Fibroblast of the aortic adventitia (primary cell): ENCODE data around the gene DNMT3A. TPM values are rescaled to one million over a fixed set of nuclear protein-coding genes. Genes with fewer than 3 reads are reported as not detected.

ENCODE experiments used
- DNase-seq: peaks from one replicate; pipeline ENCODE4 v3.0.0-alpha.2; 2010; ENCODE audit warnings: low read depth
- H3K4me3 ChIP-seq: 2 replicates; pipeline ENCODE4 v1.5.1; 2011; ENCODE audit warnings: low read depth, mild to moderate bottlenecking, control low read depth, low read length, moderate library complexity
- CTCF ChIP-seq: IDR thresholded peaks from 2 replicates; pipeline ENCODE4 v1.5.1; 2011; ENCODE audit warnings: mild to moderate bottlenecking, low read length, control low read depth, inconsistent platforms; ENCODE audit not compliant: insufficient read depth
- total RNA-seq: library from RNA; depleted of rRNA; stranded (reverse); fragments of >200 nt; gene quantifications from 2 replicates; pipeline ENCODE4 v1.2.3, GENCODE V29; 2012; ENCODE audit warnings: low replicate concordance

The DNMT3A gene
- total RNA-seq, 1 donor, result 10.8 TPM

DNA sequence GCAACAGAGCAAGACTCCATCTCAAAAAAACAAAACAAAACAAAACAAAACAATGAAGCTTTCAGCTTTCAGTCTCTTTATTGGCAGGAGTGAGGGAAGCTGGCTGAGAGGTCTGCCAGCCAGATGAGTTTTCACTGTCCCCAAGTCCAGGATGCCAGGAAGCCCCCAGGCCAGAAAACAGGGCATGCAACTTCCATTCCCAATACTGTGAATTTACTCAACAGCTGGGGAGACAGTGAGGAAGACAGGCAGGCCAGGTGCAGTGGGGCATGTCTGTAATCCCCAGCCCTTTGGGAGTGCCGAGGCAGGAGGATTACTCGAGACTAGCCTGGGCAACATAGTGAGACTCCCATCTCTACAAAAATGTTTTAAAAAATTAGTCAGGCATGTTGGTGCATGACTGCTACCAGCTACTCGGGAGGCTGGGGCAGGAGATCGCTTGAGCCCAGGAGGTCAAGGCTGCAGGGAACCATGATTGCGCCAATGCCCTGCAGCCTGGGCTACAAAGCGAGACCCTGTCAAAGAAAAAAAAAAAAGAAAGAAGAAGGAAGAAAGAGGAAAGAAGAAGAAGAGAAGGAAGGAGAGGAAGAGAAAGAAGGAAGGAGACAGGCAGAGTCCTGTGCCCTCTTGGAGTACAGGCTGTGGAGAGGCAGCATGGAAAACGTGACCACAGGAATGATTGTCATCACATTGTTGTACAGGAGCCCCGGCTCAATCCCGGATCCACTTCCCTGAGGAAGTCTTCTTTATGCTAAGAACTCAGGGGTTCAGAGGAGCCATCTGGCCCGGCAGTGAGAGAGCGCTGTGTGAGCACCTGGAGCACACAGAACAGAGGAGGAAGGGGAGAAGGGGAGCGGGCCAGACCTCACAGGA lies 144.2 kb downstream of the DNMT3A start:
- H3K4me3 ChIP-seq, result no peak overlapping the region
- no peak for DNase-seq
- no peak for TF ChIP-seq CTCF

DNA sequence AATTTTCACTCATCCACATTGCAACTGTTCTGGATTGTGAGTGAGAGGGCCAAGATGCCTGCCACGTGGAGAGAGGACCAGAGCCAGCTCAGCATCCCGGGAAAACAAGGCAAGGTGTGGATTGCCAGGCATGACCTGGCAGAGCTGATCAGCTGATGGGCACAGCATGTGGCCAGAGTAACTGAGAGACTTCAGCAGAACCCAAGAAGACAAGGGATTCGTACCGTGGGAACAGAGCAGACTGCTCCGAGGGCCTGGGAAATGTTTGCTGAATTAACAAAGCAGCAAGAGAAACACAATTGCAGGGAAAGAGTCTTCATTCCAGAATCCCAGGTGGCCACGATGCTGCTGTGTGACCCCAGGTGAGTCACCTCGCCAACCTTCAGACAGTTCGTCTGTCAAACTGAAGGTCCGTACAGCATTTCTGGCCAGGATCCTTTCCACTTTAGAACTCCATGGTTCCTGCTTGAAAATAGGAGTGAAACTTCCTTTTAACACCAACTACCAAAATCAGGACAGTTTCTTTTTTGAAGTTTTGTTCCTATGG lies 147.1 kb downstream of the DNMT3A start:
- TF ChIP-seq CTCF, result no peak
- H3K4me3 ChIP-seq, result no peak overlapping the region
- no peak for DNase-seq

DNA sequence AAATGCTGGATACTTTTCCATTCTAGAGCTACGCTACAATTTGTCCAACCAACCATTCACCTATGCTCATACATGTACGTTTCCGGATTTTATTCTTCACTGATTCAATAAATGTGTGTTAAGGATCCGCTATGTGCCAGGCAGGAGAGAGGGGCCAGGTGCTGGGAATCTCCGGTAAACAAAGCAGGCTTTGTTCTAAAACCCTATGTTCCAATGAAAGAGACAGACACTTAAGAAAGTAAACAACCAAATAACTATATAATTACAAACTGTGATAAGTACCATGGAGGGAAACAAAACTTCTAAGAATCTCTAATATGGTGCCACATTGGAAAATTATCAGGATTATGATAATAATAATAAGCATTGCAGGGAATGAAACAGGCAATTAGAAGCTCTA lies 151.2 kb downstream of the DNMT3A start:
- no peak for TF ChIP-seq CTCF
- H3K4me3 ChIP-seq, result no peak overlapping the region
- no peak for DNase-seq

DNA sequence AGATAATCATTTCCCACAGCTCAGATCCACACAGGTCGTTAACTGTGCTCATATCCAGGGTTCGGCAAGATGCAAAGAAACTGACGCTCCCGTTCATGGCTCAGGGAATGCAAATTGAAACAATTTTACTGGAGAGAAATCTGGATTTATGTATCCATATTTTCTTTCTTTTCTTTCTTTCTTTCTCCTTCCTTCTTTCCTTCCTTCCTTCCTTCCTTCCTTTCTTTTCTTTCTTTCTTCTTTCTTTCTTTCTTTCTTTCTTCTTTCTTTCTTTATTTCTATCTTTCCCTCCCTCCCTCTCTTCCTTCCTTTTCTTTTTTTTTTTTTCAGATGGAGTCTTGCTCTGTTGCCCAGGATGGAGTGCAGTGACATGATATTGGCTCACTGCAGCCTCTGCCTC lies 153.3 kb downstream of the DNMT3A start:
- DNase-seq, result no peak
- TF ChIP-seq CTCF, result no peak
- H3K4me3 ChIP-seq, result no peak overlapping the region

- no peak for TF ChIP-seq CTCF
- DNase-seq, result no peak
- no peak overlapping the region for H3K4me3 ChIP-seq
Observed at GRCh38 chr2:25187729-25188350, 153.9 kb downstream of the DNMT3A start.

DNA sequence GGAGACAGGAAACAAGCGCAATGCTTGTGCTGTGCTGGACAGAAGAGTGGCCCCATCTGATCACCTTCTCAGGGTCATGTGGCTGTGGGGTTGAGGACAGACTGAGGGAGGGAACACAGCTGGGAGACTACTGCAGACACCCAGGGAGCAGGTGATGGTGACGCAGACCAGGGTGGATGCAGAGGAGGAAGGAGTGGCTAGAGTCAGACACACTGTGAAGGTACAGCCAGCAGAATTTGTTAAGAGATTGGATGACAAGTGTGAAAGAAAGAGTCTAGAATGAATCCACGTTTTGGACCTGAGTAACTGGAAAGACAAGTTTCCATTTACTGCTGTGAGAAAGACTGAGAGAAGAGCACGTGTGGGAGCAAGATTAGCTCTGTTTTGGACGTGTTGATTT lies 157.5 kb downstream of the DNMT3A start:
- no peak for DNase-seq
- TF ChIP-seq CTCF, result no peak

More for the DNA sequence above, 157.5 kb downstream of the DNMT3A start:
- H3K4me3 ChIP-seq, result no peak overlapping the region
